SIG-M5 treated with dmso at 0.1 percent for 504 hours (cell line): ENCODE measurements around the gene HTR3B.

Experiments
- DNase-seq: peaks from one replicate; lab custom pipeline; 2025; ENCODE audit not compliant: unreplicated experiment; lab: John Stamatoyannopoulos, UW

HTR3B gene

DNA sequence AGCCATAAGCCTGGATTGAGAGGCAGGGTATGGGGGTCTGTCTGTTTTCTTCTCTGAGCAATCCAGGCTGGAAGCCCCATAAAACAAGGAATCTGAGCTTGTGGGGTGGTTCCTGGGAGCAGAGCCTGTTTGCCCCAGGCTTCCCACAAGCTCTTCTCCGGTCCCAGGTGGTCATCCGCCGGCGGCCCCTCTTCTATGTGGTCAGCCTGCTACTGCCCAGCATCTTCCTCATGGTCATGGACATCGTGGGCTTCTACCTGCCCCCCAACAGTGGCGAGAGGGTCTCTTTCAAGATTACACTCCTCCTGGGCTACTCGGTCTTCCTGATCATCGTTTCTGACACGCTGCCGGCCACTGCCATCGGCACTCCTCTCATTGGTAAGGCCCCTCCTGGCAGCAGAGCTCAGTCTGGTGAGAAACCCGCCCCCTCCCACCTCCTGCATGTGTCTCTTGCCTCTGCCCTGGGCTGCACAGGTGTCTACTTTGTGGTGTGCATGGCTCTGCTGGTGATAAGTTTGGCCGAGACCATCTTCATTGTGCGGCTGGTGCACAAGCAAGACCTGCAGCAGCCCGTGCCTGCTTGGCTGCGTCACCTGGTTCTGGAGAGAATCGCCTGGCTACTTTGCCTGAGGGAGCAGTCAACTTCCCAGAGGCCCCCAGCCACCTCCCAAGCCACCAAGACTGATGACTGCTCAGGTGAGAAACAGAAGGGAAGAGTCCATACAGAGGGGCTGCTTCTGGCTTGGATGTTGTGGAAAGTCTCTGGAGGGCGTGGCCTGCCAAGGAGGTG is 82.0 kb downstream of the HTR3B start:
- DNase-seq = no peak

GRCh38 chr11:113989381-113989780 is 84.8 kb downstream of the HTR3B start:
- no peak for DNase-seq

DNA sequence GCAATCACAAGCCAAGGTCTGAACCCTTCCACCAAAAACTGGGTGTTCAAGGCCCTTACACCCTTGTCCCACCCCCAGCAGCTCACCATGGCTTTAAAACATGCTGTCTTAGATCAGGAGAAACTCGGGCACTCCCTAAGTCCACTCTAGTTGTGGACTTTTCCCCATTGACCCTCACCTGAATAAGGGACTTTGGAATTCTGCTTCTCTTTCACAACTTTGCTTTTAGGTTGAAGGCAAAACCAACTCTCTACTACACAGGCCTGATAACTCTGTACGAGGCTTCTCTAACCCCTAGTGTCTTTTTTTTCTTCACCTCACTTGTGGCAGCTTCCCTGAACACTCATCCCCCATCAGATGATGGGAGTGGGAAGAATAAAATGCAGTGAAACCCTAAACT is 85.3 kb downstream of the HTR3B start:
- DNase-seq = no peak

- DNase-seq = no peak
Observed at GRCh38 chr11:113991170-113991569, 86.6 kb downstream of the HTR3B start.

- no peak for DNase-seq
Observed at GRCh38 chr11:113991718-113992458, 87.3 kb downstream of the HTR3B start.

DNA sequence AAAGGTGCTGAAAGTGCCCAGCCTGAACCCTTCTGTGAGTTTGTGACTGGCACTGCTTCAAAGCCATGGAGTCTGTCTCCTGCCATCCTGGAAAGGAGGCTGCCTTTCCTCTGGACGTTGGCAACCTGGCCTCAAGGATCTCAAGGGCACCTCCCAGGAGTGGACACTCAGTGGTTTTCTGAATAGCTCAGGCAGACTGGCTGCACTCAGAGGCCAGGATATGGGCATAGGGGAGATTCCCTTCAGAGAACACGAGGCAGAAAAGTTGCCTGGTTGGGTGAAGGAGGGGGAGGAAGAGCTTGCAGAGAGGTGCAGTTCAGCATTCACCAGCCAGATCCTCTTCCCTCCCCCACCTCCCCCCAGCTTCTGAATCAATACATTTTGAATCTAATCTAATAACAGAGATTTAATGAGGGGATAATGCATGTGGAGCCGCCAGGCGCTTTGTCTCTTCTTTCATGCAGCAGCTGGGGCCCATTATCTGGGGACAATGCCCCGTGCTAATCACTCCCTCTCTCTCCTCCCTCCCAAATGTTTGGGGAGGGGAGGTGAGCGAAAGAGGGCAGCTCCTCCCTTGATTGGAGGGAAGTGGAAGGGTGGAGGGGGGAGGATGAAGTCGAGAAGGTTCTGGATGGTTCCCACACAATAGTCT is 88.0 kb downstream of the HTR3B start:
- no peak for DNase-seq

DNA sequence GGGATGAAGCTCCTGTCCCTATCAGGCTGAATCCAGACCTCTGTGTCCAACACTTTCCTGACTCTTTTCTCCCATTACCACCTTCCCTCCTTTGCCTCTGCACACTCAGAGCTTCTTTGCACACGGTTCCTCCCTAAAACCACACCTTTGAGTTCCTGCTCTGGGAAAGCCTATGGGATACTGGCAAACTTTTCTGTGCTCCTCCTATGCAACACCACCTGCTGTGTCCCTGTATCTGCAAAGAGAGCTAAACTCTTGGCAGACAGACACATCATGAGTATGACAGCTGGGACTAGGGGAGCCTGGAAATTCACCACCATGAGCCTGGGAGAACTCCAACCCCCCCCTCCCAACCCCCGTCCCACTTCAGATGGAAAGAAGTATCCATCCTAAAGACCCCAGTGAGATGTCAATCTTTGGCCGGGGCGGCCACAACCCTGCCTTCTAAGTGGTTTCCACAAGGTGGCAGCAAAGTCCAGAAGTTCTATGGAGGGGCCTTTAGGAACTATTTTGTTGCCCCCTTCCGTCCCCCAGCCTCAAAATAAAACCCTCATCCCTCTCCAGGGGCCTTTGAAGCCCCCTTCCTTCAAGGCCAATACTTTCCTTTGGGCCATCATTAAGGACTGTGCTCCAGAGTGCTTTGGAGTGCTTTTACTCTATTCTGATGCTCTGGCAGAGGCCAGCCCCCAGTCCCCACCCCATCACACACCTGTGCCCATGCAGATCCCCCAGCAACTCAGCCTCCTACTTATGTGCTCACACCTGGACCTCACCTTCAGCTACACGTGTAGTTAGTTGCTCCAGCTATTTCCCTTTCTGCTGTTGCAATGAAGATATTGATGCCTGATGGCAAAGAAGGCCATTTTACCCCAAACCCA is 89.7 kb downstream of the HTR3B start:
- no peak for DNase-seq
